B cell (primary cell): ENCODE measurements around the gene SAMD4A. TPM values are rescaled to one million over a fixed set of nuclear protein-coding genes. Genes with fewer than 3 reads are reported as not detected.

ENCODE experiments used
- ATAC-seq: fragments of 200-7000 bp; cut with Tn5 transposase; one replicate; pipeline ENCODE4 v1.10.0; 2021; ENCODE audit warnings: low read depth, mild to moderate bottlenecking, moderate number of reproducible peaks, moderate library complexity
- CTCF ChIA-PET: fragments of 350-600 bp; sonication (Branson Sonifier 250); formaldehyde crosslinking; loops from one replicate; lab custom pipeline; 2021; ENCODE audit warnings: antibody characterized with exemption, inconsistent platforms; lab: Charles Lee
- POLR2A ChIA-PET: fragments of 350-600 bp; sonication (Branson Sonifier 250); formaldehyde crosslinking; loops from one replicate; lab custom pipeline; 2021; ENCODE audit warnings: antibody characterized with exemption; lab: Charles Lee
- DNase-seq: peaks from one replicate; pipeline ENCODE4 v3.0.0; 2013
- H2AFZ ChIP-seq: 2 replicates; pipeline ENCODE4 v1.6.1; 2012; ENCODE audit warnings: mild to moderate bottlenecking, low read depth, low read length; ENCODE audit not compliant: insufficient read depth, poor library complexity, severe bottlenecking
- H3K27ac ChIP-seq, 2 donors: 1 replicate in 1 of 2; 2 replicates in 1 of 2; pipeline ENCODE4 v1.5.1; 2012 to 2013; ENCODE audit warnings: low read length in 2 of 2, mild to moderate bottlenecking in 2 of 2, moderate library complexity in 1 of 2
- H3K27me3 ChIP-seq, 4 experiments: fragments of 200-600 bp in 1 of 4; sonication (generic) in 1 of 4; replicated peaks in 1 of 4; 1 replicate in 2 of 4; 2 replicates in 2 of 4; pipeline versions ENCODE4 v1.6.1 to v1.7.0; 2013 to 2016; ENCODE audit warnings: low read length in 3 of 4, mild to moderate bottlenecking in 2 of 4, mixed read lengths in 1 of 4, moderate library complexity in 1 of 4; ENCODE audit not compliant: insufficient read depth in 4 of 4, control insufficient read depth in 3 of 4; ENCODE audit errors: control extremely low read depth in 1 of 4
- H3K36me3 ChIP-seq, 2 experiments: replicated peaks in 1 of 2; 1 replicate in 1 of 2; 2 replicates in 1 of 2; pipeline versions ENCODE4 v1.6.1 to v1.7.1; 2013; ENCODE audit warnings: low read length in 1 of 2; ENCODE audit not compliant: insufficient read depth in 2 of 2, control insufficient read depth in 1 of 2; ENCODE audit errors: control extremely low read depth in 1 of 2, extremely low read depth in 1 of 2
- H3K4me1 ChIP-seq, 2 donors: fragments of 200-600 bp in 1 of 2; sonication (generic) in 1 of 2; 1 replicate in 1 of 2; 2 replicates in 1 of 2; pipeline versions ENCODE4 v1.5.1 to v1.6.1; 2013 to 2017; ENCODE audit warnings: low read length in 2 of 2; ENCODE audit not compliant: control insufficient read depth in 2 of 2, insufficient read depth in 2 of 2
- H3K4me2 ChIP-seq: replicated peaks from 2 replicates; pipeline ENCODE3; 2012; ENCODE audit warnings: mild to moderate bottlenecking, low read depth, low read length; ENCODE audit not compliant: poor library complexity, severe bottlenecking
- H3K4me3 ChIP-seq, 5 experiments: fragments of 200-600 bp in 1 of 5; sonication (generic) in 1 of 5; 1 replicate in 3 of 5; 2 replicates in 2 of 5; pipeline versions ENCODE4 v1.5.1 to v1.7.0; 2011 to 2016; ENCODE audit warnings: low read length in 4 of 5, mild to moderate bottlenecking in 4 of 5, low read depth in 2 of 5, control low read depth in 1 of 5, moderate library complexity in 1 of 5; ENCODE audit not compliant: insufficient read depth in 1 of 5; ENCODE audit errors: control extremely low read depth in 1 of 5, extremely low read depth in 1 of 5
- H3K79me2 ChIP-seq: fragments of 200-600 bp; sonication (generic); one replicate; pipeline ENCODE4 v1.6.0; 2016; ENCODE audit warnings: low read length; ENCODE audit not compliant: control insufficient read depth, insufficient read depth
- H3K9ac ChIP-seq: fragments of 200-600 bp; sonication (generic); 2 replicates; pipeline ENCODE4 v1.6.1; 2017; ENCODE audit warnings: mild to moderate bottlenecking, low read length, moderate library complexity
- H3K9me3 ChIP-seq, 3 donors: one replicate each; pipeline versions ENCODE4 v1.6.1 to v1.7.1; 2013; ENCODE audit warnings: low read length in 2 of 3; ENCODE audit not compliant: control insufficient read depth in 2 of 3, insufficient read depth in 1 of 3; ENCODE audit errors: control extremely low read depth in 1 of 3
- H4K20me1 ChIP-seq: 2 replicates; pipeline ENCODE4 v1.6.0; 2012; ENCODE audit warnings: mild to moderate bottlenecking, low read length; ENCODE audit not compliant: insufficient read depth, control insufficient read depth, poor library complexity, severe bottlenecking
- H3K27ac Mint-ChIP-seq: one replicate; pipeline ENCODE4 v1.8.0; 2021; ENCODE audit warnings: mixed read lengths
- H3K27me3 Mint-ChIP-seq: one replicate; pipeline ENCODE4 v1.8.0; 2021; ENCODE audit warnings: mixed read lengths
- H3K4me1 Mint-ChIP-seq: one replicate; pipeline ENCODE4 v1.8.0; 2021; ENCODE audit warnings: mixed read lengths
- H3K4me3 Mint-ChIP-seq: one replicate; pipeline ENCODE4 v1.8.0; 2021; ENCODE audit warnings: mixed read lengths
- H3K9me3 Mint-ChIP-seq: one replicate; pipeline ENCODE4 v1.8.0; 2022; ENCODE audit warnings: mixed read lengths; ENCODE audit not compliant: insufficient read depth
- CTCF ChIP-seq: fragments of 200-600 bp; IDR thresholded peaks from one replicate; pipeline ENCODE4 v1.8.0; 2022; ENCODE audit warnings: antibody characterized with exemption, mild to moderate bottlenecking
- EZH2 ChIP-seq: IDR thresholded peaks from 2 replicates; pipeline ENCODE4 v1.6.1; 2012; ENCODE audit warnings: borderline replicate concordance, low read depth, mild to moderate bottlenecking, moderate library complexity, low read length; ENCODE audit not compliant: insufficient read depth, poor library complexity, severe bottlenecking
- WGBS: methylation state at CpG from one replicate; pipeline ENCODE4 v1.1.5; 2013; ENCODE audit warnings: missing lambda C conversion rate; ENCODE audit not compliant: insufficient coverage; 5-methylcytosine and 5-hydroxymethylcytosine counted together
- intact Hi-C: fragments of 100-400 bp; cut with micrococcal nuclease; formaldehyde crosslinking; loops from one replicate; pipeline ENCODE4 v1.10.0; 2022
- polyA plus RNA-seq: library from polyadenylated mRNA; depleted of rRNA; stranded (reverse); fragments of >200 nt; gene quantifications from 2 replicates; pipeline ENCODE4 v1.2.3, GENCODE V29; 2012
- total RNA-seq, 2 donors: library from RNA; stranded (reverse); fragments of 120-200 nt in 1 of 2; gene quantifications; 1 replicate in 1 of 2; 2 replicates in 1 of 2; pipeline versions ENCODE4 v1.2.3 to v1.2.4, GENCODE V29; 2013 to 2022

The SAMD4A gene
- total and polyA plus RNA-seq, 2 donors (not counting 1 experiment from before 2014, with no cell fraction given), result 5.7 to 13.7 TPM

- DNase-seq, result no peak
- Histone ChIP-seq H4K20me1 (no peaks in the 10 kb centered on the region), H3K27ac (no peak overlapping the region), H3K79me2 (no peaks in the 10 kb centered on the region), H3K36me3 (no peaks in the 10 kb centered on the region), H3K4me2 (no peak overlapping the region), H2AFZ (no peak overlapping the region), H3K4me1 (peaks cover 5 to 7% of the 10 kb centered on the region in 2 donors), H3K9ac (no peak overlapping the region), H3K4me3 (no peak overlapping the region), H3K9me3 (no peaks in the 10 kb centered on the region), H3K27me3 (peaks cover 0 to 6% (median 0%) of the 10 kb centered on the region in 4 experiments)
- POLR2A ChIA-PET, result no interaction called here
- H3K27ac Mint-ChIP-seq, result peak overlapping the region; percentile 10
- intact Hi-C loops, result loop anchor here (10.0 kb wide), 1 partner anchor 87 kb away; no protein-coding TSS in a partner anchor
- CTCF ChIA-PET, result interaction anchor here (0.9 to 8.3 kb wide), 3 partner anchors 25 to 244 kb away, joined by 3 to 85 read pairs (median 4); no protein-coding TSS in a partner anchor
- no peak for ATAC-seq
- no peaks in the 10 kb centered on the region for H3K9me3 Mint-ChIP-seq
- peaks cover 6% of the 10 kb centered on the region for H3K4me1 Mint-ChIP-seq
- H3K4me3 Mint-ChIP-seq, result no peak overlapping the region
- H3K27me3 Mint-ChIP-seq, result peaks cover 11% of the 10 kb centered on the region
- TF ChIP-seq EZH2, result no peak
- TF ChIP-seq CTCF, result no peak
- 91% methylated on average over 6 of the region's 6 CpGs for WGBS
Observed at GRCh38 chr14:54807428-54807827, 240.5 kb downstream of the SAMD4A start.

GRCh38 chr14:54807881-54808280, 241.0 kb downstream of the SAMD4A start:
- Mint-ChIP-seq H3K4me3 (no peak overlapping the region), H3K4me1 (peaks cover 6% of the 10 kb centered on the region), H3K27ac (no peak overlapping the region), H3K27me3 (peaks cover 10% of the 10 kb centered on the region), H3K9me3 (no peaks in the 10 kb centered on the region)
- ATAC-seq, result no peak
- no peaks in the 10 kb centered on the region for H4K20me1 ChIP-seq
- CTCF ChIA-PET, result interaction anchor here (0.9 to 8.3 kb wide), 3 partner anchors 25 to 244 kb away, joined by 4 to 85 read pairs (median 6); no protein-coding TSS in a partner anchor
- intact Hi-C loops, result loop anchor here (10.0 kb wide), 1 partner anchor 87 kb away; no protein-coding TSS in a partner anchor
- no peaks in the 10 kb centered on the region for H3K79me2 ChIP-seq
- H3K9ac ChIP-seq, result no peak overlapping the region
- WGBS, result 93% methylated on average over 5 of the region's 7 CpGs
- H3K9me3 ChIP-seq, result no peaks in the 10 kb centered on the region
- no peak for TF ChIP-seq CTCF
- no peak for TF ChIP-seq EZH2
- POLR2A ChIA-PET, result no interaction called here
- peaks cover 5 to 7% of the 10 kb centered on the region in 2 donors for H3K4me1 ChIP-seq
- H3K27ac ChIP-seq, result no peak overlapping the region
- peaks cover 0 to 6% (median 0%) of the 10 kb centered on the region in 4 experiments for H3K27me3 ChIP-seq
- no peak overlapping the region for H3K4me3 ChIP-seq
- H3K4me2 ChIP-seq, result no peak overlapping the region
- no peaks in the 10 kb centered on the region for H3K36me3 ChIP-seq
- H2AFZ ChIP-seq, result no peak overlapping the region
- DNase-seq, result no peak
